Panc1 (cell line): ENCODE results near the gene CCNA2. TPM values are rescaled to one million over a fixed set of nuclear protein-coding genes. Genes with fewer than 3 reads are reported as not detected.

Source experiments
- ATAC-seq: fragments of 200-7000 bp; cut with Tn5 transposase; 2 replicates; pipeline ENCODE4 v1.9.1; 2020; ENCODE audit warnings: mild to moderate bottlenecking, moderate library complexity
- BruUV-seq: library from RNA; stranded (reverse); fragments of 400-500 nt; replicated peaks from 2 replicates; lab custom pipeline; 2021; lab: Mats Ljungman, UMichigan
- CTCF ChIA-PET: fragments of 300-600 bp; sonication (Branson Sonifier 250); formaldehyde crosslinking; loops from one replicate; lab custom pipeline; 2022; ENCODE audit warnings: antibody characterized with exemption; lab: Charles Lee
- POLR2A ChIA-PET: fragments of 300-600 bp; sonication (Branson Sonifier 250); formaldehyde crosslinking; loops from one replicate; lab custom pipeline; 2022; ENCODE audit warnings: antibody characterized with exemption; lab: Charles Lee
- DNase-seq: peaks from one replicate; pipeline ENCODE4 v3.0.0-alpha.2; 2010; ENCODE audit warnings: low read depth, low spot score
- H3K27ac ChIP-seq: 2 replicates; pipeline ENCODE4 v1.5.1; 2011; ENCODE audit warnings: mild to moderate bottlenecking, low read length, inconsistent platforms
- H3K27me3 ChIP-seq: fragments of 200-500 bp; sonication (Bioruptor generic); 2 replicates; pipeline ENCODE4 v1.6.0; 2014; ENCODE audit warnings: low read length, inconsistent platforms; ENCODE audit not compliant: control insufficient read depth, insufficient read depth
- H3K36me3 ChIP-seq: fragments of 200-500 bp; sonication (Bioruptor generic); 2 replicates; pipeline ENCODE4 v1.5.1; 2014; ENCODE audit warnings: inconsistent platforms, mild to moderate bottlenecking, low read length, moderate library complexity; ENCODE audit not compliant: control insufficient read depth, insufficient read depth
- H3K4me1 ChIP-seq: 2 replicates; pipeline ENCODE4 v1.5.1; 2011; ENCODE audit warnings: inconsistent platforms, mild to moderate bottlenecking, low read length, moderate library complexity; ENCODE audit not compliant: control insufficient read depth, insufficient read depth
- H3K4me3 ChIP-seq, 2 experiments: 2 replicates each; pipeline ENCODE4 v1.5.1; 2011 to 2012; ENCODE audit warnings: low read depth in 2 of 2, low read length in 2 of 2, mild to moderate bottlenecking in 2 of 2, inconsistent platforms in 1 of 2, moderate library complexity in 1 of 2
- H3K9me3 ChIP-seq: fragments of 200-500 bp; sonication (Bioruptor generic); 2 replicates; pipeline ENCODE4 v1.5.1; 2014; ENCODE audit warnings: low read depth, mild to moderate bottlenecking, inconsistent platforms, low read length, moderate library complexity; ENCODE audit not compliant: control insufficient read depth, insufficient read depth
- CTCF ChIP-seq: fragments of 450-650 bp; IDR thresholded peaks from 2 replicates; pipeline ENCODE4 v1.5.1; 2017; ENCODE audit warnings: mild to moderate bottlenecking
- POLR2AphosphoS5 ChIP-seq: IDR thresholded peaks from 2 replicates; pipeline ENCODE4 v1.6.1; 2012; ENCODE audit warnings: mild to moderate bottlenecking, low read depth, low read length, moderate library complexity
- REST ChIP-seq, 2 experiments: IDR thresholded peaks; 2 replicates each; pipeline ENCODE4 v1.6.1; 2011 to 2012; ENCODE audit warnings: low read depth in 2 of 2, control low read depth in 1 of 2, low read length in 1 of 2, mild to moderate bottlenecking in 1 of 2, moderate library complexity in 1 of 2; ENCODE audit not compliant: insufficient read depth in 1 of 2
- SIN3A ChIP-seq: IDR thresholded peaks from 2 replicates; pipeline ENCODE4 v1.6.1; 2012; ENCODE audit warnings: low read depth, mild to moderate bottlenecking, low read length, moderate library complexity, borderline replicate concordance; ENCODE audit not compliant: insufficient read depth
- TCF7L2 ChIP-seq: IDR thresholded peaks from 2 replicates; pipeline ENCODE4 v1.6.1; 2011; ENCODE audit warnings: mild to moderate bottlenecking, low read depth, low read length, inconsistent platforms
- in situ Hi-C: cut with HindIII; loops from 2 replicates; pipeline ENCODE4 v1.10.0; 2016; ENCODE audit warnings: low sequenced_read_pairs, low pct_unique_long_range_greater_than_20kb
- intact Hi-C: fragments of 100-400 bp; cut with micrococcal nuclease; formaldehyde crosslinking; loops from one replicate; pipeline ENCODE4 v1.10.0; 2022; ENCODE audit not compliant: unreplicated experiment
- total RNA-seq: library from RNA; stranded (reverse); gene quantifications from one replicate; pipeline ENCODE4 v1.2.1, GENCODE V29; 2021; ENCODE audit not compliant: unreplicated experiment

The CCNA2 gene
- total RNA-seq, 1 experiment from 2014 or later = 31.8 TPM

- in situ Hi-C loops (no loop called here), intact Hi-C loops (no loop called here)
- ChIA-PET POLR2A (no interaction called here), CTCF (no interaction called here)
- Histone ChIP-seq H3K4me3 (no peak overlapping the region), H3K27ac (no peak overlapping the region), H3K4me1 (no peaks in the 10 kb centered on the region), H3K27me3 (no peaks in the 10 kb centered on the region), H3K36me3 (no peaks in the 10 kb centered on the region), H3K9me3 (no peaks in the 10 kb centered on the region)
- DNase-seq (no peak), ATAC-seq (no peak)
- TF ChIP-seq TCF7L2 (no peak), SIN3A (no peak), CTCF (no peak), REST (IDR thresholded peaks at IDR 0.05; ENCODE audit: insufficient read depth in 1 of 2, low read depth in 2 of 2, low read length in 1 of 2) (no peak), POLR2AphosphoS5 (no peak)
- no TSS peak for BruUV-seq
Observed at GRCh38 chr4:121784401-121784800, 39.3 kb downstream of the CCNA2 start.

- Histone ChIP-seq H3K9me3 (no peaks in the 10 kb centered on the region), H3K4me1 (no peaks in the 10 kb centered on the region), H3K27me3 (no peaks in the 10 kb centered on the region; the same call in 1 of the 2 replicates), H3K27ac (no peak overlapping the region), H3K4me3 (no peak overlapping the region), H3K36me3 (no peaks in the 10 kb centered on the region)
- no TSS peak for BruUV-seq
- ChIA-PET CTCF (no interaction called here), POLR2A (no interaction called here)
- DNase-seq = no peak
- TF ChIP-seq SIN3A = no peak
- TF ChIP-seq REST (IDR thresholded peaks at IDR 0.05; ENCODE audit: insufficient read depth in 1 of 2, low read depth in 2 of 2, low read length in 1 of 2) = no peak
- TF ChIP-seq TCF7L2 = no peak
- no peak for TF ChIP-seq POLR2AphosphoS5
- no peak for TF ChIP-seq CTCF
- intact Hi-C loops = no loop called here
- in situ Hi-C loops = no loop called here
- no peak for ATAC-seq
Observed at GRCh38 chr4:121783210-121783609, 40.5 kb downstream of the CCNA2 start.
